IMR-90 (cell line): ENCODE measurements around the gene GABRA4. TPM values are rescaled to one million over a fixed set of nuclear protein-coding genes. Genes with fewer than 3 reads are reported as not detected.

ENCODE experiments used
- ATAC-seq: fragments of 200-7000 bp; cut with Tn5 transposase; 2 replicates; pipeline ENCODE4 v1.9.1; 2020; ENCODE audit warnings: low read depth, mild to moderate bottlenecking, moderate library complexity
- BruUV-seq: library from RNA; stranded (reverse); fragments of 400-500 nt; replicated peaks from 2 replicates; lab custom pipeline; 2021; lab: Mats Ljungman, UMichigan
- CTCF ChIA-PET: fragments of 300-600 bp; formaldehyde crosslinking; extraction: SDS; loops from one replicate; lab custom pipeline; 2021; ENCODE audit warnings: antibody characterized with exemption; lab: Yijun Ruan, JAX
- POLR2A ChIA-PET: fragments of 300-600 bp; sonication (Branson Sonifier 250); formaldehyde crosslinking; loops from one replicate; lab custom pipeline; 2022; ENCODE audit warnings: antibody characterized with exemption; ENCODE audit not compliant: unreplicated experiment; lab: Charles Lee
- DNase-seq: peaks from one replicate; pipeline ENCODE4 v3.0.0; 2013
- H2AFZ ChIP-seq: replicated peaks from 2 replicates; pipeline ENCODE3; 2013; ENCODE audit warnings: low read length, mild to moderate bottlenecking; ENCODE audit not compliant: poor library complexity
- H2AK5ac ChIP-seq: 2 replicates; pipeline ENCODE4 v1.6.1; 2013; ENCODE audit warnings: low read depth, low read length, inconsistent platforms
- H2AK9ac ChIP-seq: replicated peaks from 2 replicates; pipeline ENCODE3; 2013; ENCODE audit warnings: mild to moderate bottlenecking, low read depth, low read length, moderate library complexity; ENCODE audit not compliant: poor library complexity
- H2BK120ac ChIP-seq: 2 replicates; pipeline ENCODE4 v1.6.1; 2013; ENCODE audit warnings: low read depth, low read length, inconsistent platforms
- H2BK15ac ChIP-seq: 3 replicates; pipeline ENCODE4 v1.6.1; 2013; ENCODE audit warnings: low read depth, low read length, inconsistent platforms
- H2BK20ac ChIP-seq: 2 replicates; pipeline ENCODE4 v1.6.1; 2013; ENCODE audit warnings: low read depth, mild to moderate bottlenecking, inconsistent platforms, low read length, moderate library complexity
- H2BK5ac ChIP-seq: 2 replicates; pipeline ENCODE4 v1.6.1; 2013; ENCODE audit warnings: mild to moderate bottlenecking, low read depth, low read length, inconsistent platforms; ENCODE audit not compliant: poor library complexity, severe bottlenecking
- H3K14ac ChIP-seq: replicated peaks from 2 replicates; pipeline ENCODE4 v1.6.1; 2013; ENCODE audit warnings: low read depth, low read length, inconsistent platforms
- H3K18ac ChIP-seq: 2 replicates; pipeline ENCODE4 v1.6.1; 2013; ENCODE audit warnings: low read depth, low read length, control low read depth
- H3K23ac ChIP-seq: 2 replicates; pipeline ENCODE4 v1.6.1; 2013; ENCODE audit warnings: low read depth, low read length, inconsistent platforms
- H3K27ac ChIP-seq: 2 replicates; pipeline ENCODE4 v1.5.1; 2013; ENCODE audit warnings: mild to moderate bottlenecking, control low read depth, low read length; ENCODE audit not compliant: insufficient read depth
- H3K27me3 ChIP-seq: 2 replicates; pipeline ENCODE4 v1.6.1; 2013; ENCODE audit warnings: low read length; ENCODE audit not compliant: control insufficient read depth, insufficient read depth
- H3K36me3 ChIP-seq: 2 replicates; pipeline ENCODE4 v1.6.1; 2013; ENCODE audit warnings: low read length, mixed read lengths; ENCODE audit not compliant: control insufficient read depth, insufficient read depth
- H3K4ac ChIP-seq: 2 replicates; pipeline ENCODE4 v1.6.1; 2013; ENCODE audit warnings: low read depth, low read length, inconsistent platforms
- H3K4me1 ChIP-seq: 2 replicates; pipeline ENCODE4 v1.6.1; 2013; ENCODE audit warnings: low read length, mixed read lengths; ENCODE audit not compliant: control insufficient read depth, insufficient read depth
- H3K4me2 ChIP-seq: 2 replicates; pipeline ENCODE4 v1.6.1; 2013; ENCODE audit warnings: low read depth, mild to moderate bottlenecking, control low read depth, low read length, moderate library complexity
- H3K4me3 ChIP-seq: 2 replicates; pipeline ENCODE4 v1.5.1; 2013; ENCODE audit warnings: low read depth, mild to moderate bottlenecking, control low read depth, low read length, moderate library complexity; ENCODE audit not compliant: insufficient read depth
- H3K56ac ChIP-seq: 2 replicates; pipeline ENCODE4 v1.6.1; 2013; ENCODE audit warnings: low read length, inconsistent platforms; ENCODE audit not compliant: insufficient read depth; ENCODE audit errors: extremely low read depth
- H3K79me1 ChIP-seq, 2 experiments: 2 replicates each; pipeline ENCODE4 v1.6.1; 2013; ENCODE audit warnings: low read length in 2 of 2, inconsistent platforms in 1 of 2, low read depth in 1 of 2
- H3K9ac ChIP-seq: 2 replicates; pipeline ENCODE4 v1.6.1; 2013; ENCODE audit warnings: low read depth, low read length, control low read depth
- H3K9me1 ChIP-seq: 2 replicates; pipeline ENCODE4 v1.6.1; 2013; ENCODE audit warnings: low read length, inconsistent platforms; ENCODE audit not compliant: insufficient read depth
- H3K9me3 ChIP-seq: 2 replicates; pipeline ENCODE4 v1.6.1; 2013; ENCODE audit warnings: low read length; ENCODE audit not compliant: control insufficient read depth, insufficient read depth
- H4K20me1 ChIP-seq: 2 replicates; pipeline ENCODE4 v1.6.1; 2013; ENCODE audit warnings: low read length, inconsistent platforms; ENCODE audit not compliant: insufficient read depth
- H4K5ac ChIP-seq: 2 replicates; pipeline ENCODE4 v1.6.1; 2013; ENCODE audit warnings: mild to moderate bottlenecking, low read depth, low read length, control low read depth
- H4K8ac ChIP-seq, 2 experiments: 2 replicates each; pipeline ENCODE4 v1.6.1; 2013; ENCODE audit warnings: low read depth in 2 of 2, low read length in 2 of 2, control low read depth in 1 of 2, inconsistent platforms in 1 of 2
- H4K91ac ChIP-seq: 2 replicates; pipeline ENCODE4 v1.6.1; 2013; ENCODE audit warnings: low read depth, low read length, inconsistent platforms; ENCODE audit not compliant: insufficient read depth
- BHLHE40 ChIP-seq: fragments of 150-350 bp; IDR thresholded peaks from 2 replicates; pipeline ENCODE4 v1.6.1; 2016; ENCODE audit warnings: mild to moderate bottlenecking, low read depth, low read length
- CEBPB ChIP-seq: IDR thresholded peaks from 2 replicates; pipeline ENCODE4 v1.6.1; 2012; ENCODE audit warnings: low read depth, low read length, improper control_type of control experiment
- ELK1 ChIP-seq: fragments of 150-350 bp; IDR thresholded peaks from 2 replicates; pipeline ENCODE4 v1.6.1; 2016; ENCODE audit warnings: low read depth, mild to moderate bottlenecking, low read length, moderate library complexity, borderline replicate concordance
- FOS ChIP-seq: fragments of 150-350 bp; IDR thresholded peaks from 2 replicates; pipeline ENCODE4 v1.6.1; 2016; ENCODE audit warnings: low read depth, low read length
- MAFK ChIP-seq: IDR thresholded peaks from 2 replicates; pipeline ENCODE4 v1.6.1; 2012; ENCODE audit warnings: low read depth, low read length, improper control_type of control experiment
- MXI1 ChIP-seq: IDR thresholded peaks from 2 replicates; pipeline ENCODE4 v1.6.1; 2012; ENCODE audit warnings: low read depth, mild to moderate bottlenecking, low read length, moderate library complexity, borderline replicate concordance
- POLR2A ChIP-seq: IDR thresholded peaks from 2 replicates; pipeline ENCODE4 v1.6.1; 2012; ENCODE audit warnings: mild to moderate bottlenecking, low read depth, low read length
- RAD21 ChIP-seq: IDR thresholded peaks from 2 replicates; pipeline ENCODE4 v1.6.1; 2012; ENCODE audit warnings: low read length, improper control_type of control experiment
- RCOR1 ChIP-seq: IDR thresholded peaks from 2 replicates; pipeline ENCODE4 v1.6.1; 2012; ENCODE audit warnings: mild to moderate bottlenecking, low read length, improper control_type of control experiment; ENCODE audit not compliant: insufficient replicate concordance
- RFX5 ChIP-seq: IDR thresholded peaks from 2 replicates; pipeline ENCODE4 v1.8.0; 2012; ENCODE audit warnings: low read depth, mild to moderate bottlenecking, low read length, moderate library complexity
- SMC3 ChIP-seq: fragments of 150-350 bp; IDR thresholded peaks from 2 replicates; pipeline ENCODE4 v1.6.1; 2016; ENCODE audit warnings: low read depth, mild to moderate bottlenecking, antibody characterized with exemption, low read length, moderate library complexity
- dilution Hi-C: fragments of 300-500 bp; cut with HindIII; formaldehyde crosslinking; loops from one replicate; pipeline ENCODE4 v1.14.3; 2018; ENCODE audit warnings: low sequenced_read_pairs; ENCODE audit not compliant: unreplicated experiment
- in situ Hi-C: fragments of 300-500 bp; cut with MboI; formaldehyde crosslinking; loops from 3 replicates; pipeline ENCODE4 v1.14.3; 2019; ENCODE audit warnings: low sequenced_read_pairs, inconsistent platforms, mixed read lengths
- intact Hi-C: fragments of 100-400 bp; cut with micrococcal nuclease; formaldehyde crosslinking; loops from 2 replicates; pipeline ENCODE4 v1.10.0; 2022
- polyA plus RNA-seq, 3 experiments: library from polyadenylated mRNA; depleted of rRNA; stranded (reverse); fragments of >200 nt; gene quantifications; 2 replicates each; pipeline ENCODE4 v1.2.3, GENCODE V29; 2012; ENCODE audit warnings: low replicate concordance in 1 of 3
- total RNA-seq: library from RNA; depleted of rRNA; stranded (reverse); fragments of >200 nt; gene quantifications from 2 replicates; pipeline ENCODE4 v1.2.3, GENCODE V29; 2012
- TF ChIP-seq, protein P1 (sequence below): conservative IDR thresholded peaks from 2 replicates; pipeline ENCODE4 v1.5.1; 2012; ENCODE audit warnings: mild to moderate bottlenecking, low read depth, low read length, improper control_type of control experiment
- TF ChIP-seq, protein P2 (sequence below): fragments of 150-350 bp; IDR thresholded peaks from 2 replicates; pipeline ENCODE4 v1.6.1; 2017; ENCODE audit warnings: mild to moderate bottlenecking, antibody characterized with exemption, low read length, low read depth

Gene GABRA4
- total and polyA plus RNA-seq, 2 of the 4 experiments (the other 2 are of a cell fraction) = 1.1 to 1.8 TPM

GRCh38 chr4:46955601-46956000 is 37.8 kb downstream of the GABRA4 start:
- Histone ChIP-seq H3K4ac (no peak overlapping the region), H3K23ac (no peak overlapping the region), H2BK15ac (no peak overlapping the region), H3K18ac (no peak overlapping the region), H3K4me1 (peaks cover 6% of the 10 kb centered on the region), H3K14ac (no peak overlapping the region), H4K91ac (no peak overlapping the region), H4K5ac (no peak overlapping the region), H4K8ac (no peak overlapping the region), H3K27me3 (no peaks in the 10 kb centered on the region), H2AFZ (no peak overlapping the region), H3K27ac (no peak overlapping the region), H3K4me2 (no peak overlapping the region), H2BK120ac (no peak overlapping the region), H2AK5ac (no peak overlapping the region), H4K20me1 (no peaks in the 10 kb centered on the region), H3K36me3 (no peaks in the 10 kb centered on the region), H3K9me1 (no peaks in the 10 kb centered on the region), H3K4me3 (no peak overlapping the region), H3K9me3 (no peaks in the 10 kb centered on the region), H2BK20ac (no peak overlapping the region), H2AK9ac (no peak overlapping the region), H3K56ac (no peak overlapping the region), H3K79me1 (no peaks in the 10 kb centered on the region), H3K9ac (no peak overlapping the region; the same call in 1 of the 2 replicates), H2BK5ac (no peak overlapping the region)
- in situ Hi-C loops = no loop called here
- ChIA-PET POLR2A (no interaction called here), CTCF (no interaction called here)
- BruUV-seq = no TSS peak
- TF ChIP-seq MAFK (no peak), ELK1 (no peak), POLR2A (no peak), RAD21 (no peak), CEBPB (no peak), RFX5 (no peak), BHLHE40 (no peak), SMC3 (no peak), RCOR1 (no peak), FOS (no peak), MXI1 (no peak)
- TF ChIP-seq, protein P1, sequence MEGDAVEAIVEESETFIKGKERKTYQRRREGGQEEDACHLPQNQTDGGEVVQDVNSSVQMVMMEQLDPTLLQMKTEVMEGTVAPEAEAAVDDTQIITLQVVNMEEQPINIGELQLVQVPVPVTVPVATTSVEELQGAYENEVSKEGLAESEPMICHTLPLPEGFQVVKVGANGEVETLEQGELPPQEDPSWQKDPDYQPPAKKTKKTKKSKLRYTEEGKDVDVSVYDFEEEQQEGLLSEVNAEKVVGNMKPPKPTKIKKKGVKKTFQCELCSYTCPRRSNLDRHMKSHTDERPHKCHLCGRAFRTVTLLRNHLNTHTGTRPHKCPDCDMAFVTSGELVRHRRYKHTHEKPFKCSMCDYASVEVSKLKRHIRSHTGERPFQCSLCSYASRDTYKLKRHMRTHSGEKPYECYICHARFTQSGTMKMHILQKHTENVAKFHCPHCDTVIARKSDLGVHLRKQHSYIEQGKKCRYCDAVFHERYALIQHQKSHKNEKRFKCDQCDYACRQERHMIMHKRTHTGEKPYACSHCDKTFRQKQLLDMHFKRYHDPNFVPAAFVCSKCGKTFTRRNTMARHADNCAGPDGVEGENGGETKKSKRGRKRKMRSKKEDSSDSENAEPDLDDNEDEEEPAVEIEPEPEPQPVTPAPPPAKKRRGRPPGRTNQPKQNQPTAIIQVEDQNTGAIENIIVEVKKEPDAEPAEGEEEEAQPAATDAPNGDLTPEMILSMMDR = no peak
- TF ChIP-seq, protein P2, sequence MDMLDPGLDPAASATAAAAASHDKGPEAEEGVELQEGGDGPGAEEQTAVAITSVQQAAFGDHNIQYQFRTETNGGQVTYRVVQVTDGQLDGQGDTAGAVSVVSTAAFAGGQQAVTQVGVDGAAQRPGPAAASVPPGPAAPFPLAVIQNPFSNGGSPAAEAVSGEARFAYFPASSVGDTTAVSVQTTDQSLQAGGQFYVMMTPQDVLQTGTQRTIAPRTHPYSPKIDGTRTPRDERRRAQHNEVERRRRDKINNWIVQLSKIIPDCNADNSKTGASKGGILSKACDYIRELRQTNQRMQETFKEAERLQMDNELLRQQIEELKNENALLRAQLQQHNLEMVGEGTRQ = no peak
- dilution Hi-C loops = no loop called here
- intact Hi-C loops = no loop called here
- DNase-seq = no peak
- no peak for ATAC-seq
